IPS-NIHi11 (cell line): ENCODE measurements around the gene OTUB2.

Source experiments
- DNase-seq: peaks from one replicate; pipeline ENCODE4 v3.0.0; 2012; ENCODE audit warnings: mixed read lengths, low spot score

The OTUB2 gene

DNA sequence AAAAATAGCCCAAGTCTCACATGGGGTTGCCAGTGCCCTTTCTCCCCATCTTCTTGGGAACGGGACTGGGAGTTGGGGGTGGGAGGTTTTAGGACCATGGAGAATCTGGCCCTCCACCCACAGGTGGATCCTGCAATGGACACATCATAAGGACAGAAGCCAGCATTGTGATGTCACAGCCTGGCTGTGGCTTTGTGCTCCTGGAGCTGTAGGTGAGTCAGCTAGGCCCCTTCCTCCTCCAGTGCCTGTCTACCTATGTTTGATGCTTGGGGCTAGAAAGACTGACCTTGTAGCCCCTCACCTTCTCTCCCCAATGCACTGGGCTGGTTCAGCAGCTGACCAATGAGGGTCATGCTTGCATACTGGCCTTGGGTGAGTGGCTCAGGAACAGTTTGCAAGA lies 29.1 kb upstream of the OTUB2 start, which contains the start of gene CCDC197:
CCDC197 (plus strand) TSS at position 220 of the 400 bp plus-strand sequence. CDS start 831 bp downstream, outside the sequence.
- DNase-seq: no peak

DNA sequence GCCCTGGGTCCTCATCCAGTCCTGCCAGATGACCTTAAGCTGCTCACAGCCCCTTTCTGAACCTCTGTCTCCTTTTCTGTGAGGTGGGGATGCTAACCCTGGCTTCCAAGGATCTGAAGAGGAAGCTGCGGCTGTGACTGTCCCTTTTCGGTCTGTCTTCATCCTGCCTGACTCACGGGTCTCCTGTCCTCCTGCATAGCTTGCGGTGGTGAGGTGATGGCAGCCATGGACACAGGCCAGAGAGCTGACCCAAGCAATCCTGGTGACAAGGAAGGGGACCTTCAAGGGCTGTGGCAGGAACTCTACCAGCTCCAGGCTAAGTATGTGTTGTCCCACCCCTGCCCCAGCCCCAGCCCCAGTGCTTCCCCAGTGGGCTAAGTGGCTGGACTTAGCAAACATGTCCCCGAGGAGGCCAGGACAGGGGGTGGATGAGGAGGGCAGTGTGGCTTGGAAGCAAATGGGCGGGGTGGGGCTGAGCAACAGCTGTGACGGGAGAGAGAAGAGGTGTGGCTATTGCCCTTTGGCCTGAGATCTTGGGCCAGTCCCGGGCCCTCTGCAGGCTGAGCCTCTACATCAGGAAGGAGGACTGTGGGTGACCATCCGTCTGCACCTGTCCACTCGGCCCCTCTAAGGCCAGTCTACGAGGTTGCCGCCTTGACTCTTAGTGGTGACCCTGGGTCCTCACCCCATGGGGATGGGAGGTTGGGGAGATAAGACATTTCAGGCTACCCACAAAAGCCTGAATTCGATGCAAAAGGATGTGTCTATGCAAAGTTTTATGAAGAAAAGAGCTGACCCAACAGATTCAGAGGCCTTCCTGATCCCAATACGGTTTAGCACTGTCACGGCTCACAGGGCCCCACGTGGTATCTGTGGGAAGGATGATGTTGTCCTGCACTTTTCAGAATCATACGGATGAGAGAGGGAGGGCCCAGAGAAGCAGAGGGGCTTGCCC lies 27.9 kb upstream of the OTUB2 start:
- DNase-seq: no peak

DNA sequence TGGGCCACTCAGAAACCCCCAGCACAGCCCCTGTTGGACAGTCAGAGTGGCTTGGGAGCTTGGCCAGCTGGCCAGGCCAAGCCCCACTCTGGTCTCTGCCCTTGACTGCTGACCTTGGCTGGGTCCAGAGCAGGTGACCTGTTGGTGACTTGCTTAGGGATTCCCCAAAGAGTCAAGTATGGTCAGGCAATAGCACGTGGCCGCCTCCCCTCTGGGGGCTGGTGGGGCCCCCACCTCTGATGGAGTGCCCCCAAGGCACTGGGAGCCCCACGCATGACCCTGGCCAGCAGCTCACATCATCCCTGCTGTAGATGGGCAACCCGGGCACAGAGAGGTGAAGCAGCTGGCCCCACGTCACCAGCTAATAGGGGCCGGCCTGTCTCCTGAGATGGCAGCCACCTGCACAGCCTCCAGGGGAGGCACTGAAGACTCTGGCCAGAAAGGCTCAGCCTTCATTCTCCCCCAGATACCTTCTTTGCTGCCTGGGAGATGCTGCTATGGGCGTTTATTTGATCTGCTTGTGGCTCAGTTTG lies 27.2 kb upstream of the OTUB2 start:
- DNase-seq: no peak

DNA sequence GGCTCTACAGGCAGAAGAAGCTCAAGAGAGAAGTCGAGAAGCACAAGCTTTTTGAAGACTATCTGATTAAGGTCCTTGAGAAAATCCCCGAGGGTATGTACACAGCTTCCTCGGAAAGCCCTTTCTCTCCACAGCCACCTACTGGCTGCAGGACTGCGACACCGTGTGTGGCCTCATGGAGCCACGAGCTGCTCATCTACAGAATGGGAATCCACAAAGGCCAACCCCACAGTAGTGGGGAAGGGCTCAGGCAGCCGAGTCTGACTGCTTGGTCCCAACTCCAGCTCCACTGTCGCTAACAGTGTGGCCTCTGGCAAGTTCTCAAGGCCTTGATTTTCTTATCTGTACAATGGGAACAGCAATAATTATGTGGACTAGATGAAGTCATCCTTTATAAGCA lies 26.6 kb upstream of the OTUB2 start:
- DNase-seq: no peak

DNA sequence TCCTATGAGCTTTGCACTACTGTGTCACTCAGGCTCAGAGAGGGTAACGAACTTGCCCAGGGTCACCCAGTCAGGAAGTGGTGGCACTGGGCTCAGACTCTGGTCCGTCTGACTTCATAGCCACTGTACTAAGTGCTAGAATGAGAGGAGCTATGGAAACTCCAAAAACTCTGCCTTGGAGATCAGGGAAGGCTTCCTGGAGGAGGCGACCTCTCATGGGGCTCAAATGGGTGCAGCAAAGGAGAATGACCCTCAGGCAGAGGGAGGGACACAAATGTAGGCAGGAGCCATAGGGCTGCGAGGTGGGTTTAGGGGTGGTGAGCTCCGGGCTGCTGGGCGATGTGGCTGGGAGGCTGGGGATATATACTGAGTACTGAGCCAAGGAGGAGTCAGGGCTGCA lies 25.9 kb upstream of the OTUB2 start:
- DNase-seq: no peak

DNA sequence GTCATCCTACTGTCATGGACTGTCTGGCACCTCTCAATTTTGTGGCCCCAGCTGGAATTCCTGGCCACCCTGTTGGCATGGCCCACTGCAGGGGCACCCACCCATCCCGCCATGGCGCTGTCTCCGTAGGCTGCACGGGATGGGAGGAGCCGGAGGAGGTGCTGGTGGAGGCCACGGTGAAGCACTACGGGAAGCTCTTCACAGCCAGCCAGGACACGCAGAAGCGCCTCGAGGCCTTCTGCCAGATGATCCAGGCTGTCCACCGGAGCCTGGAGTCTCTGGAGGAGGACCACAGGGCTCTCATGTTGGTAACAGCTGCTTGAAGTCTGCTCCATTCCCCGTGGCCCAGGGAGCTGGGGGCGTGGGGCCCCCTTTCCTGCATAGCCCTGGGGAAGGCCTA lies 25.1 kb upstream of the OTUB2 start:
- no peak for DNase-seq

DNA sequence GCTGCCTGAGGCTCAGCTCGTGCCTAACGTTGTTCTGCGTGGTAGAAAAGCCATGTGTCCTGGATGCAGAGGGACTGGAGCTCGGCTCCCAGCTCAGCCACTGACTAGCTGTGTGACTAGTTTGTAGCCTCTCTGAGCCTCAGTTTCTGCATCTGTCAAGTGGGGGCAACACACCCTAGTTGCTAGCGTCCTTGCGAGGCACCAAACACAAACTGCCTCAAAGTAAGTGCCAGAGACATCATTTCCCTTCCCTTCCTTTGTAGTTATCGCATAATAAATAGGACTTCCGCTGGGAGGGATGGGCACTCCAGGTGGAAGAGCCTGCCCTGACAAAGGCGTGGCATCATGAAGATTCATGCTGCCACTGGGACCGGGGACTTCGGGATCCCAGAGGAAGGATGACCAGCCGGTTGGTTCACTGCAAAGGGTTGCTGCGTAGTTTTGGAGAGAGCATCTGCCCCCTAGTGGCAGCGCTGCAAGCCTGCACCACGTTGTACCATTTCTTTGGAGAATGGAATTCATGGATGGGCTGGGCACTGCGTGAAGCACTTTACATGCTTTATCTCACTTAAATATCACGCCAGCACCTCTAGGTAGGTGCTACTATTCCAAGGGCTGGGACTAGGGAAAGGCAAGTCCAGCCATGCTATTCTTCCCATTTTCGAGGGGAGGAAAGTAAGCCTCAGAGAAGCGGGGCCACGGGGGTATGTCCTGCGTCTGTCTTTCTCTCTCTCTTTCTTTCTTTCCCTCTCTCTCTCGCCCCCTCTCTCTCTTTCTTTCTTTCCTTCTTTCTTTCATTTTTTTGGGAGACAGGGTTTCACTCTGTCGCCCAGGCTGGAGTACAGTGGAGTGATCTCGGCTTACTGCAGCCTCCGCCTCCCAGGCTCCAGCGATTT lies 24.4 kb upstream of the OTUB2 start:
- DNase-seq: peak; percentile 87

DNA sequence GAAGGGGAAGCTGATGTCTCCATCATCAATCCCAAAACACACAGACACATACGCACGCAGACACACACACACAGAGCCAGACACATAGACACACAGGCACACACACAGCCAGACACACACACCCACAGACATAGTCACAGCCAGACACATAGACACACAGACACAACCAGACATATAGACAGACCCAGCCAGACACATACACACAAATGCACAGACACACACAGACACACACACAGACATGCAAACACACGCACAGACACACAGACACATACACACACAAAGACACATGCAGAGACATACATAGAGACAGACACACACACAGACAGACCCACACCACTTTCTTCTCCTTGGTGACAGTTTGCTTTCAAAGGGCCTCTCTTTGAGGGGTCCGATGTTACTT lies 22.7 kb upstream of the OTUB2 start:
- DNase-seq: no peak

DNA sequence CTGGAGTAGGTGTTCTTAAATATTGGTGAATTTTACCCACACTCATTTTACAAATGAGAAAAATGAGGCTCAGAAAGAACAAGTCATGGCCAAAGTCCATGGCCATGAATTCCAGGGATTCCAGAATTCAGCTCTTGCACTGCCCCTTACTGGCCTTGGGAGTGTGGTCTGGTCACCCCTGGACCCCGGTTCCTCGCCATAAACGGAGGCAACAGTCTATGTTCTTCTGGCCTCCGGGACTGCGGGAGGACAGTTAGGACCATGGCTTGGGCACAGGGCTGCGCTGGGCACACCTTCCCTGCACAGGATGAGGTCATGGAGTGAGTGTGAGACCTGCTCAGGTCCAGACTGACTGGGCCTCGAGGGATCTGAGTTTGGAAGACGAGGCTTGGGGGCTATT lies 22.1 kb upstream of the OTUB2 start:
- no peak for DNase-seq

DNA sequence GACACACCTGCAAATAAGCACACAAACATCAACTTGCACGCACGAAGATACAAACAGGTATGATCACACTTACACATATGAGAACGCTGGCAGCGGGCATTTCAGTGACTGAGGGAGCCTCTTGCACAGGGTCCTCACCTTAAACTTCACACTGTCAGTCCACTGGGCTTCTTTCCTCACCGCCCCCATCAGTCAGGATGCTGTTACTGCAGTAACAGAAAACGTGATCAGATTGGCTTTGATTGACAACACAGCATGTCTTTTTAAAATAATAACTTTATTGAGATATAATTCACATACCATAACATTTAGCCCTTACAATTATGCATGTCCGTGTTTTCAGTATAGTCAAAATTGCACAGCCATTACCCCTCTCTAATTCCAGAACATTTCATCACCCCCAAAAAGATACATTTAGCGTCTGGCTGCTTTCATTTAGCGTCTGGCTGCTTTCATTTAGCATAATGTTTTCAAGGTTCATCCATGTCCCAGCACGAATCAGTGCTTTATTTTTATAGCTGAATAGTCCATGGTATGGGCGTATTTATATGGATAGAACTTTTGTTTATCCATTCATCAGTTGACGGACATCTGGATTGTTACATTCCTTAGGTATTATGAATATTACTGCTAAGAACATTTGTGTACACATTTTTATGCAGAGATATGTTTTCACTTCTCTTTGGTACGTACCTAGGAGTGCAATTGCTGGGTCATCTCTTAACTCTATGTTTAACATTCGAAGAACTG lies 20.6 kb upstream of the OTUB2 start:
- DNase-seq: peak; percentile 55

DNA sequence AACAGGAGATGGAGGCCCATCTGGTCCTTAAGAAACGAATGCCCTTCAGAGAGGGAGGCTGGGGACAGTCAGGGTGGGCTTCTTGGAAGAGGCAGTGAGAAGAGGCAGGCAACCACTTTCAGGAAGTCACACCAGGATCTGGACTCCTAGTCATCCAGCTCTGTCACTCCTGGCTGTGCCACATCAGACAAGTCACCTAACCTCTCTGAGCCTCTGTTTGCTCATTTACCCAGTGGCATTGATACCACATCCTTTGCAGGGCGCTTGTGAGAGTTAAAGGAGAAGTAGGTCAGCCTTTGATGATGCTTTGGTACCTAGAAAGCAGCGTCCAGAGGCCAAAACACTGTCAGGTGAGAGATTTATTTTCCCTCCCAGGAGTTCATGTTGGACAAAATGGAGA lies 17.9 kb upstream of the OTUB2 start:
- DNase-seq: no peak

DNA sequence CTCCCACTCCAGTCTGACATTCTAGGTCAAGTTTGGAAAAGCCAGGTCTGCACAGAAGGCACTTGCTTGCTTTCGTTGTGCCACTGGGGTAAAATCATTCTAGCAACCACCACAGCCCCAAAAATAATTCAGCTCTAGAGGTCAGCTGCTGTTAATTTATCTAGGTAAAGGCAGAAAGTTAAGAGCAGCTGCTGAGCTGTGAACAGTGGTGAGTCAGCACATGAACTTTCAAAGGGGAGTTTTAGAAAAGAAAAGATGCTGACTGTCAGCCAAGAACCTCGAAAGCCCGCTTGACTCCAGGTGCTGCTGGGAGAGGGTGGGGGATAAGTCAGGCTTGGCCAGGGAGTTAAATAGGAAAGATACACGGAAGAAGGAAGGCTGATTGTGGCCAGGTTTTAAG lies 16.4 kb upstream of the OTUB2 start:
- peak; percentile 38 for DNase-seq

DNA sequence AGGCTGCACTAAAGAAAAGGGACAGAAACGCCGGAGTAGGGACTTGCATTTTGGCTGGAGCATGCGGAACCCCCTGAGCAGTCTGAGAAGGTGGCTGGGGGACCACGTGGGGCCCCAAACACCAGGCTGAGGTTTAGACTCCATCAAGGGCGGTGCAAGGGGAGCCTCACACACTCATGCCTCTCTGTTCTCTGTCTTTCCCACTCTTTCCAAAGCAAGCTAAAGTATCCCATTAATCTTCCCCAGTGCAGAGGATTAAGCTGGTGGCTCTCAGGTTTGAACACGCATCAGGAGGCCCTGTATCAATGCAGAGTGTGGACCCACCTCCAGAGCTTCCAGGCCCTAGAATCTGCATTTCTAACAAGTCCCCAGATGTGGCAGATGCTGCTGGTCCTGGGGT lies 15.5 kb upstream of the OTUB2 start:
- DNase-seq: no peak

DNA sequence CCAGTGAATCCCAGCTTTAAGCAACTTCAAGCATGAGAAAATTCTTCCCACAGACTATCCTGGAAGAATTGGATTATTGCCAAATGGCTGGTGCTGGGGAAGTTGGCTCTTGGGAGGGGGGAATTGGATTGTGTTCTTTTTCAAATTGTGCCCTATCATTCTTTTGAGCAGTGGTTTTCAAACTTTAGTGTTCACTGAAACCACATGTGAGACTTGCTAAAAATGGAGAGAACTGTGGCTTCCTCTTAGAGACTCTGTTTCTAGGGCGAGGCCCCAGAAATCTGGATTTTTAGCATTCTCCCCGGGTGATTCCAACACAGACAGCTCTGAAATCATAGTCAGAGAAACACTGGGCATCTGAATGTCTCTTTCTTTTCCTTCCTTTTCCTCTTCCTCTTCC lies 14.3 kb upstream of the OTUB2 start:
- DNase-seq: no peak

DNA sequence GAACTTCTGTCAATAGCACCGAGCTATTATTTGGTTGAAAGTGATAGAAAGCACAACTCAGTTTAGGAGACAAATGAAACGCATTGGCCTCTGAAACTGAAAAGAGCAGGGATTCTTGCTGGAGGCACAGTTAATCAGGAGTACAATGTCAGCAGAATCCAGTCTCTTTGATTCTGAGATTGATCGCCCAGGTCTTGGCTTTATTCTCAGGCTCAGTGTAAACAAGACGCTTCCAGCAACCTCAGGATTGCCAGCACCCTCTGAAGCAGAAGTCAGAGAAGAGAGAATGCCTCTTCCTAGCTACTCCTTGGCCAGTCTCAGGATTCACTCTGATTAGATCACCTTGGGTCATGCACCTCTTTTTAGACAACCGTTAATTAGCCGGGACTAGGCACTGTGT lies 11.8 kb upstream of the OTUB2 start:
- DNase-seq: no peak

DNA sequence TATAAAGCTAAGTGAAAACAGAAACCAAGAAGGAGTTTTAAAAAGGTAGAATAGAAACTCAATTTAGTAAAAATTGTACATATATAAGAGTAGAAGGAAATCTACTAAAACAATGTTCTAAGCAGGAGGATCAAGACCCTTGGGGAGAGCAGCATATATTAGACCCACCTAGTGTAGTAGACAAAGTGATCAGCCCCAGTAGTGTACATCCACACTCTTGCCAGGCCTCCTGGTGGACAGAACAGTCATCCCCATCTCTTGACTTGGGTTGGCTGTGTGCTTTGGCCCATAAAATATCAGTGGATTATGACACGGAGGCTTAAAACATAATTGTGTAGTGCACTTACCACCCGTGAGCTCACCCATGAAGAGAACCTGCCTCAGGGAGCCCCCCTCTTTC lies 10.9 kb upstream of the OTUB2 start:
- DNase-seq: no peak

DNA sequence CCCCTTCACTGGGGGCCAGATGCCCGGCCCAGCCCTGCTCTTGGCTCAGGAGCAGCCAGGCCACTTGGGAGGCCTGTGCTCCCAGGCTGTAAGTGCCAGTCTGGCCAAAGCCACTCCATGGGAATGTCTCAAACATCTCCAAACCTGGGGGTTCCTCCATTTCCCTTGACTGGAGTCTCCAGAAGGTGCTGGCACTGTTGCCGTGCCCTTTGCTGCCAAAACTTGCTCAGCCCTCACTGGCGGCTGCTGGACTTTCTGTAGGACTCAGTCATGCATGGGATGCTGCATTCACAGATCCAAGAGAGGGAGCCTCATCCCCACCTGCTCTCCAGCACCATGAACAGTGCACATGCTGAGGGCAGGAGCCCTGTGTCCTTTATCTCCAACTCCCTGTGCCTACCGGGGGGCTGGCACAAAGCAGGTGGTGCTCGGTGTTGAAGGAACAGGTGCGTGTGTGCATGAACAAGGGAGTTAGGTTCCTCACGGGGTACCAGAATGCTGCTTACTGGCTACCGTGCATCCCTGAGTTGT lies 9.6 kb upstream of the OTUB2 start:
- DNase-seq: no peak

DNA sequence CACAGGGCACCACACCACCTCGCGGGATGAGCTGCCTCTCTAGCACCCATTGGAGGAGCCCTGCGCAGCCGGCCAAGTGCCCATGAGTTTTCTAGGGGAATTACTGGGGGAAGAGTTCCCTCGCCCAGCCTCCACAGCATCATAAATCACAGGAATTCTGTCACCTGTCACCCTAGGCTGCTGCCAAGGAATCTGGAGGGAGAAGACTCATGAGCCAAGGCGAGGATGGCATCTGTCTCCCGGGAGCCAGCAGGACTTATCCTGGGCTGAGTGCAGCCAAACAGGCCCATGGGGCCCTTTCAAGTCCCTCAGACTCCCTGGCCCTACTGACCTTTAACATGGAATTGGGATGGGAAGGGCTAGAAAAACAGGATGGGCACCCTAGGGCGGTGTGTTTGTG lies 7.8 kb upstream of the OTUB2 start:
- DNase-seq: no peak

DNA sequence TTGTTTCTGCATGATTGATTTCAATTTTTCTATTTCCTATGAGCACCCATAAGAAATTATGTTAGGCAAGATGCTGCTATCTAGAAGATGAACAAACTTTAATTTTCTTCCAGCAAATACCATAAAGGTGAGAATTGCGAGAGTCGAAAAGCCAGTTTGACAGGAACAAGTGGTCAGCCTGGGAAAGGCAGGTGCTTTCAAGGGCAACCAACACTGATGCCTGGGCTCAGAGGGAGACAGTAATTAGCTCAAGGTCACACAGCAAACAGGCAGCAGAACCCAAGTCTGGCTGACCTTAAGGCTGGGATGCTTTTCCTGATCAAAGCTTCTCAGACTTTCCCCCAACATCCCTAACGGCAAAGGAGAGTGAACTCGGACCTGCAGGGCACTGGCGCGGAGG lies 6.8 kb upstream of the OTUB2 start:
- DNase-seq: no peak

DNA sequence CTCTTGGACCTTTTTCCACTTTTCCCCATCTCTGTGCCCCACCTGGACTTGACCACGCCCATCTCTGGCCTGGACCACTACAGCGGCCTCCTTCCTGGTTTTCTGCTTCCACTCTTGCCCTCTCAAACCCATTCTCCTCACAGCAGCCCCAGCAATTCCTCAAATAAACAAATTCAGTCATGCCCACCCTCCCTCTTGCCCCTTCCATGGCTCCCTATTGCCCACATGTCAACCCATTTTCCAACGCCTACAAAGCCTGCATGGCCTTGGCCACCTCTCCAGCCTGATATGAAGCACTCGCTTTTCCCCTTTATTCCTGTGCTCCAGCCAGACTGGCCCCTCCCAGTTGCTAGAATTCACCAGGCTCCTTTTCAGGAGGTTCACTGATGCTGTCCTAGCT lies 5.9 kb upstream of the OTUB2 start:
- DNase-seq: no peak

DNA sequence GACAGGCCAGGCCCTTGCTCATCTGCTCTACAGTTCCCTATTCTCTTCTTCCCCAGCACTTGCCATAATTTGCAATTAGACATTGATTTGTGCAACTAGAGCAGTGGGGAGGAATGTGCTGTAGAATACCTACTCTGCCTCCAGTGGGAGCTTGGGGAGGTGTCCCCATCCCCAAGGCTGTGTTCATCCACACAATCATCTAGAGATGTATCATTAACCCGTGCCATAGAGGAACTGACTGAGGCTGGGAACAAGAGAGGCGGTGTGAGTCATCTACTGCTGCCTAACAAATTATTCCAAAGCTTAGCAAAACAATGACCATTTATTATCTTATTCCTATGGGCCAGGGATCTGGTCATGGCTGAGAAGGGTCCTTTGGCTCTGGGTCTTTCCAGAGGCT lies 5.1 kb upstream of the OTUB2 start:
- DNase-seq: no peak
